HG03460 (cell line): ENCODE measurements around the gene RGS3.

Experiments used
- ATAC-seq: cut with Tn5 transposase; IDR thresholded peaks from one replicate; pipeline ENCODE4 v1.9.1; 2021; ENCODE audit not compliant: unreplicated experiment

RGS3 gene

DNA sequence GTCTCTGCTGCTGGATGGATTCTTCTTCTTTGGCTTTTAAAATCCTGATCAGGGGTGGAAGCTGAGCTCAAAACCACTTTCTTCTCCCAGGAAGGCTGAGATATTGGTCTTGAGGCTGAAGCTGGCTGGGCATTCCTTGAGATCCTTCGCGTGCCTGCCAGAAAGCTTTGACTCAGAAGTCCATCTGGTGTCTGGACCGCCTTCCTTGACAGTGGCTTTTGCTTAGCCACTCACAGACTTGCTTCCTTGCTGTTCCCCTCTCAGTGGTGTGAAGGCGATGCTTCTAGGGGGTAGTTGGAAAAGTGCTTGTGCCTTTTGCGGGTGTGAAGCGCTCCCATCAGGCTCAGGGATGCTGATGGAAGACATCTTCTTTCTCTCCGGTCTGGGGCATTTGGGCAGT lies 45.9 kb downstream of the RGS3 start:
- no peak for ATAC-seq

DNA sequence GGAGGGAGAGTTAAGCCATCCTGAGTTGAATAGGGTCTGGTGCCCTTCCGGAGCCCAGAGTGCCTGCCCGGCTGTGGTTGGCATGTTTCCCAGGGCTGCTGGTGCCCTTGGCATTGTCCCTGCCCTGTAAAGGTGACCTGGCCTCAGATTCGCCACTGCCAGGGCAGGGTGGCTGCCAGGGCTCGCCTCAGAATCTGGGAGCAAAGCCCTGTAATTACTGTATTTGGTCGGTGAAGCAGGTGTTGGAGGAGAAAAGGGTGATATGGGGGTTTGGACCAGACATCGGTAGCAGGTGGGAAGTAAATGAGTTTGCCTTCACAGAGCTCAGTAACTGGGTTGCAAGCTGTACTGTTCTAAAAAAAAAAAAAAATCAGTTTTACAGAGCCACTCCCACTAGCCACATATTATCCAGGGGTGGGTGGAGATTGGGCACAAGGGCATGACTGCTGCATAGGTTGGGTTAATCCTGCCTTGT lies 47.6 kb downstream of the RGS3 start:
- ATAC-seq = no peak

DNA sequence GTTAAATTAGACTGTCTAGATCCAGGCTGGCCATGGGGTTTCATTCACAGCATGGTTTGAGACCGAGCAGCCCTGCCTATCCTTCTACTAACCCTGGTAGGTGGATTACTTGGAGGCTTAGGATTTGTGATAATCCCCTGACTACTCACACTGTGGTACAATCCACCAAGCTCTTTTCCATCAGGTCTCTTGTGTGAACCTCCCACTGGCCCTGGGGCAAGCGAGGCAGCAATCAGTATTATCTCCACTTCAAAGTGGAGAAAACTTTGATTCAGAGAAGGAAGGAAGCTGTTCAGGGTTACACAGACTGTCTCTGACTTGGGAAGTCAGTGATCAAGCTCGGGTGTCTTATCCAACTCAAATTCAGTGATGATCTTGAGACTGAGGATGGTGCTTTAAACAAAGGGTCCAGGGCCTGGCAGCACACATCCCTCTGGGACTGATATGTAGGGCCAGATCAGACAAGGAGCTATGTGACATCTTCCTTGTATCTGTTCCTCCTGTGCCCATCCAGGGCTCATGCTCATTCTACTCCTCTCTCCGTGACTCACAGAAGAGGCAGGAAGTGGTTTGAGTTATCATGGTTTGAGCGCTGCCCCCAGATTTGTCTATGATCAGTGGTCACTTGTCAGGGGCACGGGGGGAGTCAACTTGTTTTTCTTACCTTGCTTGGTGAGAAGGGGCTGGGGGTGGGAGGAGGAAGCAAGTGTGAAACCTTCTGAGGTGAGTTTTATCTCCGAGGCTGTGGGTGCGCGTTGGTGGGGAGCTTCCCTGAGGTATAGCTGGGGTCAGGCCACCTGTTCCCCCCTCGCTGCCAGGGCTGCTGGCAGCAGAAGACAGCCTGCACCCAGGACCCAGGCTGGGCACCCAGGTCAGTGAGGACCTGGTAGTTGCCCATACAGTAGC lies 48.6 kb downstream of the RGS3 start:
- ATAC-seq = peak; percentile 44

DNA sequence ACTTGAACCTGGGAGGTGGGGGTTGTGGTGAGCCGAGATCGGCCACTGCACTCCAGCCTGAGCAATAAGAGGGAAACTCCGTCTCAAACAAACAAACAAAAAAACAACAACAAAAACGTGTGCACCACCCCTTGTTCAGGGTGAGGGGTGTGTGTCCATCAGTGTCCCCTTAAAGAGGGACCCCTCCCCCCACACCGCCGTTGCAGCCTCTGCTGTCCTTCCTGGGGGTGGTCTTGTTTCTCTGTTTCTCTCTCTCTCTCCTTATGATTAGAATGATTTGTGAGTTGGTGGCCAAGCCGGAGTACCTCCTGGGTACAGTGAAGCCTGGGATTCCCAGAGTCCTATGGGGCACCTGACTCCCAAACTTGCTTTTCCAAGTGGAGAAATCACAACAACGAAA lies 49.6 kb downstream of the RGS3 start:
- no peak for ATAC-seq

DNA sequence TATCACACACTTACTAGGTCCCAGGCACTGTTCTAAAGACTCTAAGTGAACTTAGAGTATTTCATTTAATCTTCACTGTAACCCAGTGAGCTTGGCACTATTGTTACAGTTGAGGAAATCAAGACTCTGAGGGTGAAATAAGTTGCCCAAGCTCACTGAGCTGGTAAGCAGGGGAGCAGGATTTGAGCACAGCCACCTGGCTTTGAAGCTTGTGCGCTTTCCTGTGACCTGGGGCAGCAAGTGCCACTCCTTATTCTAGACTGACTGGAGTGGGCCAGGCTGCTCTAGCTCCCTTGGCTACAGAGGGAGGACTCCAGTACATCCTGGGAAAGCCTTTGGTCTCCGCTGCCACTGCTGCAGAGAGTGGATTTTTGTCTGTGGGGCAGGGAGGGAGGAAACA lies 50.0 kb downstream of the RGS3 start:
- no peak for ATAC-seq

DNA sequence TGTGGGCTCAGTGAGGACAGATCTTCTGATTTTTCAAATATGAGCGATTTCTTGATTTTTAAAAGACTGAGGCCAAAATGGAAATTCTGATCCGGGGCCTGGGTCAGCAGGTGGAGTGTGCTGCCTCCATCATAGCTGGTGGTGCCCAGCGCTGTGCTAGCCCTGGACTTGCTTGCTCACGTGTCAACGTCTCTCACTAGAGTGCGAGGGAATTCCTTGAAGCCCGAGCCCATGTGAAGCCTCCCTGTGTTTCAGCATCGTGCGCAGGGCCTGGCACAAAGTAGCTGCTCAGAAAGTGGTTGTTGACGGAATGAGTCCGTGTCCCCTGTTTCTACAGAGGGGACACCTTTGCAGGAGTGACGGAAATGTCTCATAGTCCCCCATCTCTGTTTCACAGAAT lies 50.5 kb downstream of the RGS3 start:
- no peak for ATAC-seq

DNA sequence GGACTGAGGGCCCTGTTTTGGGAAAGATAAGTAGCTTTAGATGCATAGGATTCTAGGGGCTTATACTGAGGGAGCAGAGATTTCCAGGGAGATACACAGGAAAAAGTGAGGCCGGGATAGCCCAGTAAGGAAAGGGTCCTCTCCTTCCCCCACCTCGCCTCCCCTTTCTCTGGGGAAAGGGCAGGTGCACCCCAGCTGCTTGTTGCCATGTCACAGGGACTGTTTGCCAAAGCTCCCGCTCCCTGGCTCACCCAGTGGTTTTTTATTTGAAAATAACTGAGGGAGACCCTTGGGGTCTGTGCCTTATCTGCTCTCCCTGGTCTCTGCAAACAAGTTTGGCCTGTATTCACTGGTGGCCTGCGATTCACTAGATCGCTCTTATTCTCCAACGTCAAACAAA lies 51.2 kb downstream of the RGS3 start:
- no peak for ATAC-seq

DNA sequence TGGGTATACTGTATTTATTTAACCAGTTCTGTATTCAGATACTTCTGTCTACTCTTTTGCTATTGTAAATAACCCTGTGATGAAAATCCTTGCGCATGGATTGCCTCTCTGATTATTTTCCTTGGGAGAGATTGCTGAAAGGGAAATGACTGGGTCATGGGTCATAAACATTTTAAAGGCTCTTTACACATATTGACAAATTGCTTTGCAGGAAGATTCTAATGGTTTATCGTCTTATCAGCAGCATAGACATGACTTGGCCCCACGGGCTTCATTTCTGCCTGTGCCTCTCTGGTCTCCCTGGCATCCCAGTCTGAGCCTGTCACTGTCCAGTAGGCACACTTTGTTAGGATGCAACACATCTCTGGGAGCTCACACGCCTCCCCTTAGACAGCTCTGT lies 52.3 kb downstream of the RGS3 start:
- ATAC-seq = no peak

DNA sequence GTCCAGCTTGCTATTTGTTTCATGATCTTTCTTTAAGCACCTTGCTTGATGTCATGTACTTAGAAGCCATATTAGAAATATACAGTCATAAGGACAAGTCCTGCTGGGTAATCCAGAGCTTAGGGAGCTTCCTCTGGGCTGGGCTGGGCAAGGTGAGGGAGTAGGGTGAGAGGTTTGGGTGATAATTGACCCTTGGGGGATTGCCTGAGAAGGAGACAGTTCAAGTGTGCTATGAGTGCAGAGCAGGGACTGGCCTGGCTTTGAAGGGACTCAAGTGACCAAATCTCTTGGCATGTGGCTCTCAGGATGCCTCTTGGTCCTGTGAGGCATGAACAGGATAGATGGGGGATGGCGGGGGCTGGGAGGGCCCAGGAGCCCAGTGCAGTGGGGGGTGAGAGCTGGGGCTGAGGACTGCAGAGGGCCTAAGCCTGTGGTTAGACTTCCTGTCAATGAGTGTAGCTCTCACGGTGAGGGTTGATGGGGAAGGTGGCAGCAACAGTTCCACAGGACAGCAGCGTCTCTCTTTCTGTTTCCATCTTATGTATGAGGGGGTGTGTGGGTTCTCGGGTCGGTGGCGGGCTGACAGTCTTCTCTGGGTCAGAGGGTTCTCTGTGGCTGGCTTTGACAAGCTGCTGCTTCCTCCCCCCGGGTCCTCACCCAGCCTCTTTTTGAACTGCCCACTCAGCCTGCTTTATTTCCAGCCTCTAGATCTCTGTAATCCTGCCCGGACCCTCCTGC lies 53.5 kb downstream of the RGS3 start:
- ATAC-seq = peak; percentile 85

DNA sequence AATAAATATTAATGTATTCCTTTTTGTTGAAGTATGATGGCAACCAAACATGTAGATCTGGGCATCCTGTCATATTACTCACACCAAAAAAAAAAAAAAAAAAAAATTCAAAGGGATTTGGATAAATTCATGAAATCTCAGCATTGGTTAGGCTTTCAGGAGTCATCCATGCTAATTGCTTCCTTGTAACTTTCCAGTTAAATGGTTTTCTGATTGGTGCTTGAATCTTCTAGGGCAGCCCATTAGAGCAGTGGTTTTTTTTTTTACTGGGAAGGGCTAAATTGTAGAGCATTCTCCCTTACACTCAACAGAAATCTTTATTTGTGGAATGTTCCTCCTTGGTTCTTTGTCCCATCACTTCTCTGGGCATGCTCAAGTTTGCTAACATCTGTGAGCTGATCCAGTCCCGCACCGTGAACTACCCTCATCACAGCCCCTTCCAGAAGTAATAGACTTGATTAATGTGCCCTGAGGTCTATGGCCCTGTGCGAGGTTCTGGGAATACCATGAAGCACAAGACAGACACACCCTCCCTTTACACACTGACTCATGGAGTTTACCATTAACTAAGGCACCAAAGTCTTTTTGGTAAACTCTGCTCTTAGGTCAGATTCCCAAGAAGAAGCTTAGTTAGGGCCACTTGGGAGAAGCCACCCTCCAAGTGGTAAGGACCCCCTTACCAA lies 56.0 kb downstream of the RGS3 start:
- no peak for ATAC-seq

DNA sequence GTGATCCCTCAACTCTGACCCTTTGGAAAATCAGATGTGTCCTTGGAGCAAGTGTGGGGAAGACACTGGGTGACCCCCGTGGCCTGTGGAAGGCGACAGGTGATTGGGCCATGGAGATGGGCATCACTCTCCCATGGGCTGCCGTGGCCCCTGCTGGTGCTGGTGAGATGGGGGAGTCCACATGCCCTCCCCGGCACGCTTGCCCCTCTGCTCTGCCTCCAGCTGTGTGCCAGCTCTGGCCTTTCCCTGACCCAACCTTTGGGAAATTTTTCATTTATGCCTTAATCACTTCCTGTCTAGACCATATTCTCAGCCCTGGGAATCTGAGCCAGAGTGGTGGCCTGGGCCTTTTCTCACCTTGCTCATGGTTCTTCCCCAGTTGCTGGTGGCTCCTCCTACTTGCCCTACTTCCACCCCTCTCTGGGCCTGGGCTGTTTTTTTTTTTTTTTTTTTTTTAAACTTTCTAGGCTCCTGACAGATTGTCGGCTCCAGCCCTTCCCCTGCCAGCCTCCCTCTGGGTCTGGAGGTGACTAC lies 56.6 kb downstream of the RGS3 start:
- ATAC-seq = no peak

DNA sequence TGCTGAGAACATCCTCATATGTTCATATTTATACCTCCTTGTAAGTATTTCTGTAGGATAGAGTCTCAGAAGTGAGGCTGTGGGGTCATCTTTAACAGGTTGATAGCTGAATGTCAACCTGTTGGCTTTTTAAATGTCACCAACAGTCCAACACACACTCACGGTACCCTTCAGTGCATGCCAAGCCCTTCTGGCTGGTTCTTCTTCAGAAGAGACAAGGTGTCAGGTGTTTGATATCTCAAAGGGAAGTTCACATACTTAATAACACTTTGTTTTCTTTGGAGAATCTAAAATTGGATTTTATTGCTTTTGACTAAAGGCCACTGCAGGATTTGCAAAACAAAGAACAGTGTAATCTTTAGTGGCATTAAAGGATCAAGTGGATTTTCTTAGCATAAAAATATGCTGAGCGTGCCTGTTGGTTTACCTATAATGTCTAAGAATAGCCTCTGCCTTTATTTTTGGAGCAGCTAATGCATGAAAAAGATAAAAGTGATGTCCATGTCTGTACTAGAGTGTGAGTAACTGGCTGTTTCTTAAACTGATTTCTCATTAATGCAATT lies 58.2 kb downstream of the RGS3 start:
- no peak for ATAC-seq

DNA sequence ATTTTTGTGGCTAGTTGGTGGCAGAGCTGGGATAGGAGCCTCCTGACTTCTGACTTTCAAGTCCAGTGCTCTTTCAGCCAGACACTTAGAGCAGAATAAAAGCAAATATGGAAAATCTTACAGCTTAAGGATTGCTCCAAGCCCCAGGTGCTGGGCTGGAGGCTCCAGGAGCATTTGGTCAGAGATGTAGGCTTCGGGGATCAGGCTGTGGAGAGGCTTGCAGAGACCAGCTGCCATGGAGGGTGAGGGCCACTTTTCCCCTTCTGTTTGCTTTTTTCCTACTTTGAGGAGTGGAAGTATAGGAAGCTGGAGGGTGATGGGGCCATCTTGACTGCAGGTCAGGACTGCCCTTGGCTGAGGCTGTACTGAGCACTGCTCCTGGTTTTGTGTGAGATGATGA lies 58.9 kb downstream of the RGS3 start:
- ATAC-seq = no peak

DNA sequence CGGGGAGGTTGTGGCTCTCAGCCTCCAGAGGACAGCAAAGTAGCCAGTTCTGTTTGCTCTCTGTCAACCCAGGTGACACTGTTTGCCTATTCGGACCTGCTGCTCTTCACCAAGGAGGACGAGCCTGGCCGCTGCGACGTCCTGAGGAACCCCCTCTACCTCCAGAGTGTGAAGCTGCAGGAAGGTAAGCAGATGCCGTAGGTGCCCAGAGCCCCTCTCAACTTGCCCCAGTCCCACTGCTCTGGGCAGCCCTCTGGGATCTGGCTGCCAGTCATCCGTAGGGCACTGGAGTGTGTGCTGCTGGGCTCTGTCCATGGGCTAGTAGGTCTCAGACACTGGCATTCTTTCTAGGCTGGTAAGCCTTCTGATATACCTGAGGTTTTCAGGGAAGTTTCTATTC lies 59.3 kb downstream of the RGS3 start:
- ATAC-seq = no peak

DNA sequence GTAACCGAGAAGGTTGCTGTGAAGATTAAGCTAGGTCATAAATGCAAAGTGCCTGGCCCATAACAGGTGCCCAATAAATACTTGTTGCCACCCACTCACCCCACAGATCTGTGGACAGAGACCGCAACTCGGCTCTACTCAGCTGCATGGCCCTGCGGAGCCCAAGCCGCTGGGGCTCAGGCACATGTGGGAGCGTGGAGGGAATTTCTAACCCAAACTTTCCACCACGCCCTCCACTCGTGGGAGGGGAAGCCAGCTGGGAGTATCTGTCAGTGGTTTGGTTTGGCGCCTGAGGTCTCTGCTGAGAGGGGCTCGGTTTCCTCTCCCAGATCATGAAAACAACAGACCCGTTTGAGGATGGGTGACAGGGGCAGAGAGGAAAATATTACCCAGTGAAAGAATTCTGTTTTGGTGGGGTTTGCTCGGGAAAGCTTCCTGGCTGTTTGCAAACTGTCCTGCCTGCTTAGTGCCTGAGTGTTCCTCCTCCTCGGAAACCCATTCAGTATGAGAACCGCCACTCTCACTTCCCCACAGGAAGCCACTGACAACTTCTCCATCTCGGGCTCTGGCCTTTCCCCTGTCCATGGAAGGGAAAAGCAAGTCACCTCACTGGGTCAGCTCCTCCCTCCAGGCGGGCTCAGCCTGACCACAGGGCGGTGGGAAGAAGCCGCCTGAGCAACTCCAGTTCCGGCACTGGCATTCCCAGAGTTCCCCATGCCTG lies 60.1 kb downstream of the RGS3 start:
- peak; percentile 83 for ATAC-seq

DNA sequence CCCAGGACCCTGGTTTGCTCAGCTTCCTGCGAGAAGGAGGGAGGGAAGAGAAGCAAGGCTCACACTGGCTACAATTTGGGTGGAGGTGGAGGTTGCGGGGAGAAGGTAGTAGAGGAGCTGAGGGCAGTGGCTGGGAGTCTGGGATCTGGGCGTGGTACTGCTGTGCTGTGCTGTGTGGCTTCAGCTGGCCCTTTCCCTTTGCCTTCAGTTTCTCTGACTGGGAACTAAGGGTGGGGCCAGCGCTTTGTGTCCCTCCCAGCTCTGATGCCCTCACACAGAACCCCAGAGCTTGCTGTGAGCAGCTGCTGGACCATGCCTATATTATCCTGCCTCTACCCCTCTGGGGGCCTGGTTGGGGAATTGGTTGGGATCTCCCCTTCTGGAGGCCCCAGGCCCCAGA lies 60.9 kb downstream of the RGS3 start:
- ATAC-seq = no peak

DNA sequence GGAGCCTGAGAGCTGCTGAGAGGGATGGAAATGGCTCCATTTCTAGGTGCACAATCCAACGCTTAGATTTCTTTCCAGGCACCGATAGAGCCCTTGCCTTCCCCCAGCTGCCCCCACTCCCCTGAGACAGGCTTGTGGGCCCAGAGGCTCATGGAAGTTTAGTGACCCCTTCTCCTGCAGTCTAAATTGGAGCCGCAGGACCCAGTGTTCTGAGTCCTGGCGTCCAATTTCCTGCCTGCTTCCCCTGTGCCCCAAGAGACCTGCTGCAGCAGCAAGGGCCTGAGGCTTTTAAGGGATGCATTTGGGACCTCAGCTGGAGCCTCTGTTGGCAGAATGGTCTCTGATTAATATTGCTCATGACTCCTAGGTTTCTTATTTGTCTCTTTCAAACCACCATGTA lies 61.7 kb downstream of the RGS3 start:
- no peak for ATAC-seq

DNA sequence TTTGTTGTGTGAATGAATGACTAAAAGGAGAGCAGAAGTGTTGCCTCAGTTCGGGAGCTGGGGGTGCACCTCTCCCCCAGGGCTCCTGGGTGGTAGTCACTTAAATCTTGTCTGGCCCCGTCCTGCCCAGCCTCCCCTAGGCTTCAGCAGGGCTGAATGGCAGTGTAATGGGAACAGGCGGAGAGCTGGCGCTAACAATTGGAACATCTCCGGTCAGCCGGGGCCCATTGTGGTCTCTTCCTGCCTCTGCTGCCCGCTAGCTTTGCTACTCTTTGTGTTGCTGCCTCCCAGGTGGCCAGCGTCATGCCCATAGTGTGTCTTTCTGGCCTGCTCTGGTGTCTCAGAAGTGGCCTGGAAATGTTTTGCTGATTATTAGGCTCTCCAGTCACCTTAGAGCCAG lies 62.3 kb downstream of the RGS3 start:
- no peak for ATAC-seq

DNA sequence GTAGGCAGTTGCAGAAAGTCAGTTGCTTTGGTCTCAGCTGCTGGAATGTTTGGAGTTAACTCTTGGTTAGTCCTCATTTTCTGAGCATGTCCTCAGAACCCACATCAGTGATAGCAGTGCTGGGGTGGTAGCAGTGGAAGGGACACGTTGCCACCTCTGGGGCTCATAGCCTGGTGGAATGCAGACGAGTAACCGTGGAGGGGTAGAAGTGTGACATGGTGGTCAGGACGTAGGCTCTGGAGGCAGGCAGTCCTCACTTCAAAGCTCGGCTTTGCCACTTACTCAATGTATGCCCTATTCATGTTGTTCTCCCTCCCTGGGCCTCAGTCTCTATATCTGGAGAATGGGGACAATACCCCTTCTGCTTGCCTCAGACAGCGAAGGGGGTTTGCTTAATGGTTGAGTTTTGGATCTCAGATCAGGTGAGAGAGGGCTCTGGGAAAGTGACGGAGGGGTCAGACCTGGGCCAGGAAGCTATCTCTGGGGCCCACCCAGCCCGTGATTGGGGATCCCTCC lies 62.8 kb downstream of the RGS3 start:
- ATAC-seq = no peak

DNA sequence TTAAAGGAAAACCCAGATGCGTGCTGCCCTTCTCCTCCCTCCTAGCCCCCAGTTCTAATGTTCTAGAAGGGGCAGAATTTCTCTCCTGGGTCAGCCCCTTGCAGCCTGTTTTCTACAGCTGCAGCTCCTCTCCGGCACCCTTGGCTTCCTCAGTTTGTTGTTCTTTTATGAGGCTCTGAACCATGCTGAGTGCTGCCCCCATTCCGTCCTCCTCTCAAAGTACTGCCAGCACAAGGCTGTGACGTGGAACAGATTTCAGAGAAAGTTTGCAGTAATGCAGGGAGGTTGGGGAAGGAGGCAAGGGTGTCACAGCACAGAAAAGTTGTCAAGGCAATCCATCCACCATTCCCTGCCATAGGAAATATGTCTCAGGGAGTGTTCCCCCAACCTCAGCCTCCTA lies 63.3 kb downstream of the RGS3 start:
- no peak for ATAC-seq
